T1000 (cell line): Measurements from ENCODE around the gene TAOK1.

ENCODE experiments used
- DNase-seq: peaks from one replicate; lab custom pipeline; 2025; ENCODE audit warnings: mixed read lengths; lab: John Stamatoyannopoulos, UW

The TAOK1 gene

GRCh38 chr17:29379084-29379991, 10.8 kb upstream of the TAOK1 start:
- no peak for DNase-seq

GRCh38 chr17:29383686-29384085, 6.5 kb upstream of the TAOK1 start:
- DNase-seq: no peak

- DNase-seq: no peak
Observed at GRCh38 chr17:29384901-29385300, 5.3 kb upstream of the TAOK1 start.

- no peak for DNase-seq
Observed at GRCh38 chr17:29386760-29387159, 3.4 kb upstream of the TAOK1 start.

GRCh38 chr17:29388937-29389336, 1.2 kb upstream of the TAOK1 start:
- DNase-seq: no peak

- no peak for DNase-seq
Observed at GRCh38 chr17:29390851-29391631, 878 bp downstream of the TAOK1 start.

- no peak for DNase-seq
Observed at GRCh38 chr17:29393436-29393835, 3.3 kb downstream of the TAOK1 start.

- no peak for DNase-seq
Observed at GRCh38 chr17:29394761-29395160, 4.6 kb downstream of the TAOK1 start.

GRCh38 chr17:29396066-29396465, 5.9 kb downstream of the TAOK1 start:
- no peak for DNase-seq

- no peak for DNase-seq
Observed at GRCh38 chr17:29399634-29400033, 9.5 kb downstream of the TAOK1 start.

GRCh38 chr17:29400818-29401217, 10.7 kb downstream of the TAOK1 start:
- no peak for DNase-seq

- DNase-seq: no peak
Observed at GRCh38 chr17:29401258-29401657, 11.1 kb downstream of the TAOK1 start.

- no peak for DNase-seq
Observed at GRCh38 chr17:29407856-29408255, 17.7 kb downstream of the TAOK1 start.

- no peak for DNase-seq
Observed at GRCh38 chr17:29409963-29410362, 19.8 kb downstream of the TAOK1 start.

GRCh38 chr17:29412780-29413565, 22.8 kb downstream of the TAOK1 start:
- DNase-seq: no peak

- no peak for DNase-seq
Observed at GRCh38 chr17:29420128-29420527, 30.0 kb downstream of the TAOK1 start.

GRCh38 chr17:29430275-29430674, 40.1 kb downstream of the TAOK1 start:
- no peak for DNase-seq

- no peak for DNase-seq
Observed at GRCh38 chr17:29433541-29433940, 43.4 kb downstream of the TAOK1 start.

- DNase-seq: no peak
Observed at GRCh38 chr17:29434550-29434949, 44.4 kb downstream of the TAOK1 start.

GRCh38 chr17:29442451-29442850, 52.3 kb downstream of the TAOK1 start:
- DNase-seq: no peak

- DNase-seq: no peak
Observed at GRCh38 chr17:29443041-29443739, 53.0 kb downstream of the TAOK1 start.

GRCh38 chr17:29444589-29444988, 54.4 kb downstream of the TAOK1 start:
- DNase-seq: no peak
